Keratinocyte (primary cell): ENCODE measurements around the gene CCBE1.

Experiments
- EZH2 ChIP-seq: IDR thresholded peaks from one replicate; pipeline ENCODE4 v1.6.1; 2012; ENCODE audit warnings: inconsistent platforms, mild to moderate bottlenecking, low read length, moderate library complexity
- TF ChIP-seq, protein P1 (sequence below), 3 experiments: IDR thresholded peaks in 1 of 3; conservative IDR thresholded peaks in 1 of 3; optimal IDR thresholded peaks in 1 of 3; 2 replicates in 2 of 3; 3 replicates in 1 of 3; pipeline versions ENCODE3 to v1.5.1; 2011; ENCODE audit warnings: low read length in 3 of 3, mild to moderate bottlenecking in 3 of 3, moderate library complexity in 2 of 3, control low read depth in 1 of 3, inconsistent platforms in 1 of 3; ENCODE audit not compliant: insufficient read depth in 2 of 3; ENCODE audit errors: extremely low read depth in 1 of 3

- TF ChIP-seq, protein P1, sequence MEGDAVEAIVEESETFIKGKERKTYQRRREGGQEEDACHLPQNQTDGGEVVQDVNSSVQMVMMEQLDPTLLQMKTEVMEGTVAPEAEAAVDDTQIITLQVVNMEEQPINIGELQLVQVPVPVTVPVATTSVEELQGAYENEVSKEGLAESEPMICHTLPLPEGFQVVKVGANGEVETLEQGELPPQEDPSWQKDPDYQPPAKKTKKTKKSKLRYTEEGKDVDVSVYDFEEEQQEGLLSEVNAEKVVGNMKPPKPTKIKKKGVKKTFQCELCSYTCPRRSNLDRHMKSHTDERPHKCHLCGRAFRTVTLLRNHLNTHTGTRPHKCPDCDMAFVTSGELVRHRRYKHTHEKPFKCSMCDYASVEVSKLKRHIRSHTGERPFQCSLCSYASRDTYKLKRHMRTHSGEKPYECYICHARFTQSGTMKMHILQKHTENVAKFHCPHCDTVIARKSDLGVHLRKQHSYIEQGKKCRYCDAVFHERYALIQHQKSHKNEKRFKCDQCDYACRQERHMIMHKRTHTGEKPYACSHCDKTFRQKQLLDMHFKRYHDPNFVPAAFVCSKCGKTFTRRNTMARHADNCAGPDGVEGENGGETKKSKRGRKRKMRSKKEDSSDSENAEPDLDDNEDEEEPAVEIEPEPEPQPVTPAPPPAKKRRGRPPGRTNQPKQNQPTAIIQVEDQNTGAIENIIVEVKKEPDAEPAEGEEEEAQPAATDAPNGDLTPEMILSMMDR (optimal IDR thresholded peaks at IDR 0.05 in 1 of 3, IDR thresholded peaks at IDR 0.05 in 1 of 3, conservative IDR thresholded peaks at IDR 0.05 in 1 of 3; ENCODE audit: extremely low read depth in 1 of 3, insufficient read depth in 2 of 3, low read length in 3 of 3) = no peak
- no peak for TF ChIP-seq EZH2
Measured at GRCh38 chr18:59592624-59593023, 104.6 kb downstream of the CCBE1 start.
